OCI-LY7 (cell line): Measurements from ENCODE around the gene BMPER. TPM values are rescaled to one million over a fixed set of nuclear protein-coding genes. Genes with fewer than 3 reads are reported as not detected.

ENCODE experiments used
- BruUV-seq: library from RNA; stranded (reverse); fragments of 400-500 nt; replicated peaks from 2 replicates; lab custom pipeline; 2021; lab: Mats Ljungman, UMichigan
- CTCF ChIA-PET: fragments of 300-600 bp; sonication (Branson Sonifier 250); formaldehyde crosslinking; loops from one replicate; lab custom pipeline; 2022; ENCODE audit warnings: antibody characterized with exemption; ENCODE audit not compliant: unreplicated experiment; lab: Charles Lee
- POLR2A ChIA-PET: fragments of 300-600 bp; sonication (Branson Sonifier 250); formaldehyde crosslinking; loops from one replicate; lab custom pipeline; 2022; ENCODE audit warnings: antibody characterized with exemption; lab: Charles Lee
- DNase-seq: peaks from one replicate; pipeline ENCODE4 v3.0.0-alpha.2; 2015; ENCODE audit warnings: low spot score
- H2AFZ ChIP-seq: fragments of 200-600 bp; sonication (generic), shearing (Covaris generic); 2 replicates; pipeline ENCODE4 v1.6.1; 2014; ENCODE audit warnings: mild to moderate bottlenecking, antibody characterized with exemption, low read length, moderate library complexity
- H3K27ac ChIP-seq: fragments of 200-600 bp; sonication (generic); 2 replicates; pipeline ENCODE4 v1.5.1; 2014; ENCODE audit warnings: mixed run types, low read depth, mild to moderate bottlenecking, moderate library complexity, low read length, inconsistent platforms; ENCODE audit not compliant: poor library complexity, severe bottlenecking
- H3K36me3 ChIP-seq: fragments of 200-600 bp; sonication (generic); 2 replicates; pipeline ENCODE4 v1.6.1; 2014; ENCODE audit warnings: mild to moderate bottlenecking, antibody characterized with exemption, low read length, moderate library complexity, mixed read lengths; ENCODE audit not compliant: insufficient read depth
- H3K4me1 ChIP-seq: fragments of 200-600 bp; sonication (generic); 2 replicates; pipeline ENCODE4 v1.5.1; 2014; ENCODE audit warnings: mild to moderate bottlenecking, low read length; ENCODE audit not compliant: insufficient read depth, poor library complexity, severe bottlenecking
- H3K4me2 ChIP-seq: fragments of 200-600 bp; sonication (generic); 2 replicates; pipeline ENCODE4 v1.6.1; 2014; ENCODE audit warnings: mild to moderate bottlenecking, low read length
- H3K4me3 ChIP-seq: fragments of 200-600 bp; sonication (generic); 2 replicates; pipeline ENCODE4 v1.5.1; 2014; ENCODE audit warnings: mild to moderate bottlenecking, low read depth, low read length; ENCODE audit not compliant: poor library complexity, severe bottlenecking
- H3K79me2 ChIP-seq: fragments of 200-600 bp; sonication (generic); 2 replicates; pipeline ENCODE4 v1.6.1; 2016; ENCODE audit warnings: low read depth, mild to moderate bottlenecking, low read length, moderate library complexity, mixed read lengths; ENCODE audit not compliant: insufficient read depth
- H3K9me2 ChIP-seq: fragments of 200-600 bp; sonication (generic); 2 replicates; pipeline ENCODE4 v1.6.1; 2016; ENCODE audit warnings: mild to moderate bottlenecking, low read length, mixed read lengths; ENCODE audit not compliant: insufficient read depth
- H3K9me3 ChIP-seq: fragments of 200-600 bp; sonication (generic); 2 replicates; pipeline ENCODE4 v1.6.1; 2014; ENCODE audit warnings: mild to moderate bottlenecking, mixed run types, low read length, mixed read lengths
- H4K20me1 ChIP-seq: fragments of 200-600 bp; sonication (generic); 2 replicates; pipeline ENCODE4 v1.6.1; 2014; ENCODE audit warnings: mild to moderate bottlenecking, antibody characterized with exemption, low read length, moderate library complexity, mixed read lengths; ENCODE audit not compliant: insufficient read depth
- CTCF ChIP-seq: fragments of 200-600 bp; sonication (generic); conservative IDR thresholded peaks from 2 replicates; pipeline ENCODE4 v1.5.1; 2014; ENCODE audit warnings: mild to moderate bottlenecking, antibody characterized with exemption, low read length, moderate library complexity, mixed read lengths
- EZH2phosphoT487 ChIP-seq: fragments of 200-600 bp; sonication (generic); IDR thresholded peaks from 2 replicates; pipeline ENCODE4 v1.6.1; 2018; ENCODE audit warnings: low read depth, borderline replicate concordance, mild to moderate bottlenecking, mixed run types, antibody characterized with exemption, low read length, moderate library complexity, mixed read lengths
- intact Hi-C: fragments of 100-400 bp; cut with micrococcal nuclease; formaldehyde crosslinking; loops from one replicate; pipeline ENCODE4 v1.10.0; 2022; ENCODE audit not compliant: unreplicated experiment
- total RNA-seq, 2 experiments: library from RNA; depleted of rRNA in 1 of 2; stranded (reverse); fragments of >200 nt in 1 of 2; shearing (Covaris generic) in 1 of 2; gene quantifications; 2 replicates each; pipeline ENCODE4 v1.2.3, GENCODE V29; 2014 to 2022

The BMPER gene
- total RNA-seq, 2 experiments from 2014 or later, result not detected

GRCh38 chr7:34135924-34136323, 230.6 kb downstream of the BMPER start:
- H3K36me3 ChIP-seq, result no peaks in the 10 kb centered on the region
- intact Hi-C loops, result no loop called here
- no peak overlapping the region for H2AFZ ChIP-seq
- H3K9me2 ChIP-seq, result no peaks in the 10 kb centered on the region
- H3K4me2 ChIP-seq, result no peak overlapping the region
- no peaks in the 10 kb centered on the region for H3K79me2 ChIP-seq
- H3K4me1 ChIP-seq, result no peaks in the 10 kb centered on the region
- no peak for DNase-seq
- H3K9me3 ChIP-seq, result no peaks in the 10 kb centered on the region
- no peak overlapping the region for H3K4me3 ChIP-seq
- POLR2A ChIA-PET, result no interaction called here
- no peak overlapping the region for H3K27ac ChIP-seq
- TF ChIP-seq CTCF (no peak), EZH2phosphoT487 (no peak)
- no peaks in the 10 kb centered on the region for H4K20me1 ChIP-seq
- CTCF ChIA-PET, result no interaction called here
- no TSS peak for BruUV-seq

GRCh38 chr7:34136698-34137097, 231.4 kb downstream of the BMPER start:
- Histone ChIP-seq H3K4me1 (no peaks in the 10 kb centered on the region), H3K9me2 (no peaks in the 10 kb centered on the region), H3K79me2 (no peaks in the 10 kb centered on the region), H2AFZ (no peak overlapping the region), H3K4me3 (no peak overlapping the region), H3K27ac (no peak overlapping the region), H3K36me3 (no peaks in the 10 kb centered on the region), H4K20me1 (no peaks in the 10 kb centered on the region), H3K4me2 (no peak overlapping the region), H3K9me3 (no peaks in the 10 kb centered on the region)
- ChIA-PET CTCF (no interaction called here), POLR2A (no interaction called here)
- no peak for TF ChIP-seq EZH2phosphoT487
- TF ChIP-seq CTCF, result no peak
- intact Hi-C loops, result no loop called here
- no TSS peak for BruUV-seq
- DNase-seq, result no peak

GRCh38 chr7:34137176-34137575, 231.8 kb downstream of the BMPER start:
- H3K4me3 ChIP-seq, result no peak overlapping the region
- CTCF ChIA-PET, result no interaction called here

More at GRCh38 chr7:34137176-34137575, 231.8 kb downstream of the BMPER start:
- Histone ChIP-seq H3K4me1 (no peaks in the 10 kb centered on the region), H3K9me3 (no peaks in the 10 kb centered on the region), H3K79me2 (no peaks in the 10 kb centered on the region), H3K36me3 (no peaks in the 10 kb centered on the region), H3K27ac (no peak overlapping the region), H3K9me2 (no peaks in the 10 kb centered on the region), H3K4me2 (no peak overlapping the region), H4K20me1 (no peaks in the 10 kb centered on the region), H2AFZ (no peak overlapping the region)
- no TSS peak for BruUV-seq
- DNase-seq, result no peak
- intact Hi-C loops, result no loop called here
- TF ChIP-seq CTCF (no peak), EZH2phosphoT487 (no peak)
- POLR2A ChIA-PET, result no interaction called here
